M059J (cell line): ENCODE data around the gene LTBP1. TPM values are rescaled to one million over a fixed set of nuclear protein-coding genes. Genes with fewer than 3 reads are reported as not detected.
"Not testable (repeated sequence)": the region's sequence is repeated elsewhere in the genome, so short reads cannot be mapped to it uniquely, and the experiment has no call there.

Experiments
- DNase-seq: peaks from one replicate; pipeline ENCODE4 v3.0.0-alpha.2; 2012; ENCODE audit warnings: low read depth
- total RNA-seq: library from RNA; depleted of rRNA; stranded (reverse); fragments of >200 nt; shearing (Covaris generic); gene quantifications from 2 replicates; pipeline ENCODE4 v1.2.3, GENCODE V29; 2014

Gene LTBP1
- total RNA-seq, 1 experiment from 2014 or later = 9.2 TPM

- DNase-seq = no peak
Observed at GRCh38 chr2:33343387-33343895, 396.7 kb downstream of the LTBP1 start.

GRCh38 chr2:33344230-33344629 lies 397.5 kb downstream of the LTBP1 start:
- no peak for DNase-seq

- DNase-seq = no peak
Observed at GRCh38 chr2:33347856-33348255, 401.1 kb downstream of the LTBP1 start.

- no peak for DNase-seq
Observed at GRCh38 chr2:33350632-33351031, 403.9 kb downstream of the LTBP1 start.

GRCh38 chr2:33351781-33352180 lies 405.0 kb downstream of the LTBP1 start:
- no peak for DNase-seq

GRCh38 chr2:33354981-33355380 lies 408.2 kb downstream of the LTBP1 start:
- no peak for DNase-seq

GRCh38 chr2:33358878-33359277 lies 412.1 kb downstream of the LTBP1 start:
- DNase-seq = no peak

GRCh38 chr2:33363325-33364298 lies 416.9 kb downstream of the LTBP1 start:
- peak; percentile 32 for DNase-seq

GRCh38 chr2:33365264-33365970 lies 418.7 kb downstream of the LTBP1 start:
- DNase-seq = no peak

- DNase-seq = peak; percentile 72
Observed at GRCh38 chr2:33366473-33366872, 419.7 kb downstream of the LTBP1 start.

GRCh38 chr2:33368524-33368923 lies 421.8 kb downstream of the LTBP1 start:
- DNase-seq = not testable (repeated sequence)

- no peak for DNase-seq
Observed at GRCh38 chr2:33369191-33369590, 422.4 kb downstream of the LTBP1 start.

GRCh38 chr2:33370636-33371265 lies 424.0 kb downstream of the LTBP1 start:
- no peak for DNase-seq

GRCh38 chr2:33371304-33372090 lies 424.7 kb downstream of the LTBP1 start:
- DNase-seq = no peak

GRCh38 chr2:33372940-33373553 lies 426.3 kb downstream of the LTBP1 start:
- peak; percentile 49 for DNase-seq

GRCh38 chr2:33373986-33374385 lies 427.2 kb downstream of the LTBP1 start:
- DNase-seq = no peak

- peak; percentile 15 for DNase-seq
Observed at GRCh38 chr2:33375054-33375453, 428.3 kb downstream of the LTBP1 start.

- DNase-seq = no peak
Observed at GRCh38 chr2:33377048-33377447, 430.3 kb downstream of the LTBP1 start.

GRCh38 chr2:33378556-33379210 lies 431.9 kb downstream of the LTBP1 start:
- DNase-seq = no peak

- no peak for DNase-seq
Observed at GRCh38 chr2:33380001-33380609, 433.4 kb downstream of the LTBP1 start.
